SU-DHL-6 (cell line): ENCODE data around the gene MYO1D.

Source experiments
- H2AFZ ChIP-seq: fragments of 200-600 bp; sonication (generic); 2 replicates; pipeline ENCODE4 v1.6.1; 2014; ENCODE audit warnings: low read depth, mild to moderate bottlenecking, moderate library complexity, mixed read lengths, antibody characterized with exemption, low read length; ENCODE audit not compliant: severe bottlenecking
- H3F3A ChIP-seq: fragments of 200-600 bp; shearing (Covaris generic); 2 replicates; pipeline ENCODE4 v1.6.0; 2016; ENCODE audit warnings: antibody characterized with exemption, mild to moderate bottlenecking; ENCODE audit not compliant: insufficient read depth
- H3K27ac ChIP-seq: fragments of 200-600 bp; sonication (generic); 2 replicates; pipeline ENCODE4 v1.5.1; 2016; ENCODE audit warnings: low read depth, mild to moderate bottlenecking, low read length, moderate library complexity, mixed read lengths
- H3K27me3 ChIP-seq: fragments of 200-600 bp; sonication (generic), shearing (Covaris generic); 2 replicates; pipeline ENCODE4 v1.6.0; 2014; ENCODE audit warnings: mild to moderate bottlenecking, low read length
- H3K36me3 ChIP-seq: fragments of 200-600 bp; sonication (generic); 2 replicates; pipeline ENCODE4 v1.6.1; 2014; ENCODE audit warnings: mild to moderate bottlenecking, low read length, mixed read lengths
- H3K4me2 ChIP-seq: fragments of 300-600, 200-600 bp; shearing (Covaris generic), sonication (generic); 2 replicates; pipeline ENCODE4 v1.6.0; 2014; ENCODE audit warnings: low read length, low read depth, mild to moderate bottlenecking; ENCODE audit not compliant: poor library complexity, severe bottlenecking
- H3K4me3 ChIP-seq: fragments of 200-600 bp; sonication (generic); 2 replicates; pipeline ENCODE4 v1.5.1; 2014; ENCODE audit warnings: antibody characterized with exemption, low read length, mild to moderate bottlenecking, mixed read lengths; ENCODE audit not compliant: insufficient read depth, poor library complexity, severe bottlenecking
- H3K79me2 ChIP-seq: fragments of 200-600 bp; sonication (generic); 2 replicates; pipeline ENCODE4 v1.6.1; 2014; ENCODE audit warnings: mild to moderate bottlenecking, low read length, moderate library complexity; ENCODE audit not compliant: insufficient read depth
- H3K9ac ChIP-seq: fragments of 200-600 bp; sonication (generic); 2 replicates; pipeline ENCODE4 v1.7.0; 2014; ENCODE audit warnings: mild to moderate bottlenecking, low read length
- H3K9me2 ChIP-seq: fragments of 200-600 bp; sonication (generic); replicated peaks from 2 replicates; pipeline ENCODE4 v1.6.1; 2014; ENCODE audit warnings: low read length; ENCODE audit not compliant: insufficient read depth
- H3K9me3 ChIP-seq: fragments of 200-600 bp; sonication (generic); 2 replicates; pipeline ENCODE4 v1.6.1; 2014; ENCODE audit warnings: low read length, mixed read lengths; ENCODE audit not compliant: insufficient read depth
- H4K20me1 ChIP-seq: fragments of 200-600 bp; sonication (generic); 2 replicates; pipeline ENCODE4 v1.6.1; 2014; ENCODE audit warnings: low read depth, mild to moderate bottlenecking, antibody characterized with exemption, low read length, moderate library complexity, mixed read lengths
- CTCF ChIP-seq: fragments of 200-600 bp; sonication (generic); IDR thresholded peaks from one replicate; pipeline ENCODE4 v1.5.1; 2017; ENCODE audit warnings: antibody characterized with exemption, mild to moderate bottlenecking, low read length, moderate library complexity; ENCODE audit not compliant: insufficient read depth, poor library complexity, severe bottlenecking
- EZH2phosphoT487 ChIP-seq: fragments of 200-600 bp; sonication (generic), shearing (Covaris generic); conservative IDR thresholded peaks from 2 replicates; pipeline ENCODE4 v1.6.1; 2018; ENCODE audit warnings: mild to moderate bottlenecking, antibody characterized with exemption, low read length, moderate library complexity, mixed read lengths

The MYO1D gene

GRCh38 chr17:32483451-32484019 is 393.4 kb downstream of the MYO1D start:
- TF ChIP-seq EZH2phosphoT487 (no peak), CTCF (peak; percentile 59)
- Histone ChIP-seq H3K36me3 (0 out of 2 replicates have a peak, but pooled peaks cover 7% of the 10 kb centered on the region), H3K4me3 (no peak overlapping the region), H3K4me2 (no peak overlapping the region), H2AFZ (no peak overlapping the region), H3K27ac (peak overlapping the region; percentile 18; the same call in 1 of the 2 replicates), H3K27me3 (no peaks in the 10 kb centered on the region), H3F3A (peaks cover 19% of the 10 kb centered on the region), H3K9me2 (no peaks in the 10 kb centered on the region), H3K9me3 (no peaks in the 10 kb centered on the region), H3K79me2 (no peaks in the 10 kb centered on the region), H3K9ac (no peak overlapping the region), H4K20me1 (no peaks in the 10 kb centered on the region)

GRCh38 chr17:32482568-32483320 is 394.2 kb downstream of the MYO1D start:
- H3K27ac ChIP-seq, result no peak overlapping the region; the same call in 1 of the 2 replicates
- no peaks in the 10 kb centered on the region for H3K79me2 ChIP-seq
- 0 out of 2 replicates have a peak, but pooled peaks cover 7% of the 10 kb centered on the region for H3K36me3 ChIP-seq
- H3F3A ChIP-seq, result peaks cover 19% of the 10 kb centered on the region
- H3K9ac ChIP-seq, result no peak overlapping the region
- H3K27me3 ChIP-seq, result no peaks in the 10 kb centered on the region
- H3K4me3 ChIP-seq, result no peak overlapping the region
- TF ChIP-seq CTCF (no peak), EZH2phosphoT487 (no peak)
- no peaks in the 10 kb centered on the region for H3K9me2 ChIP-seq
- H4K20me1 ChIP-seq, result no peaks in the 10 kb centered on the region
- no peaks in the 10 kb centered on the region for H3K9me3 ChIP-seq
- H2AFZ ChIP-seq, result no peak overlapping the region
- no peak overlapping the region for H3K4me2 ChIP-seq

- peaks cover 19% of the 10 kb centered on the region for H3F3A ChIP-seq
- H2AFZ ChIP-seq, result no peak overlapping the region
- no peaks in the 10 kb centered on the region for H3K79me2 ChIP-seq
- no peak overlapping the region for H3K4me2 ChIP-seq
- TF ChIP-seq EZH2phosphoT487 (no peak), CTCF (no peak)
- H3K9ac ChIP-seq, result no peak overlapping the region
- no peaks in the 10 kb centered on the region for H4K20me1 ChIP-seq
- H3K36me3 ChIP-seq, result peaks cover 13% of the 10 kb centered on the region; the same call in 1 of the 2 replicates
- H3K9me3 ChIP-seq, result no peaks in the 10 kb centered on the region
- H3K4me3 ChIP-seq, result no peak overlapping the region
- H3K27ac ChIP-seq, result no peak overlapping the region
- H3K9me2 ChIP-seq, result no peaks in the 10 kb centered on the region
- H3K27me3 ChIP-seq, result no peaks in the 10 kb centered on the region
Observed at GRCh38 chr17:32481193-32481592, 395.7 kb downstream of the MYO1D start.
